Hepatocyte (in vitro differentiated cells): ENCODE results near the gene ITGA5. TPM values are rescaled to one million over a fixed set of nuclear protein-coding genes. Genes with fewer than 3 reads are reported as not detected.

Source experiments
- DNase-seq: peaks from one replicate; pipeline ENCODE4 v3.0.0-alpha.2; 2016; ENCODE audit warnings: low spot score
- H2AFZ ChIP-seq: fragments of 200-600 bp; sonication (generic); 2 replicates; pipeline ENCODE4 v1.6.0; 2016; ENCODE audit warnings: antibody characterized with exemption, mild to moderate bottlenecking
- H3K27ac ChIP-seq: fragments of 200-600 bp; sonication (generic); 2 replicates; pipeline ENCODE4 v1.5.1; 2016; ENCODE audit warnings: mild to moderate bottlenecking
- H3K27me3 ChIP-seq: fragments of 200-600 bp; sonication (generic); 2 replicates; pipeline ENCODE4 v1.6.1; 2016
- H3K36me3 ChIP-seq: fragments of 200-600 bp; sonication (generic); replicated peaks from 2 replicates; pipeline ENCODE4 v1.5.1; 2016; ENCODE audit warnings: low read depth; ENCODE audit not compliant: insufficient read depth
- H3K4me1 ChIP-seq: fragments of 200-600 bp; sonication (generic); 2 replicates; pipeline ENCODE4 v1.5.1; 2016; ENCODE audit warnings: mild to moderate bottlenecking, moderate library complexity; ENCODE audit not compliant: insufficient read depth
- H3K4me2 ChIP-seq: fragments of 200-600 bp; sonication (generic); 2 replicates; pipeline ENCODE4 v1.6.0; 2016
- H3K4me3 ChIP-seq: fragments of 200-600 bp; sonication (generic); 2 replicates; pipeline ENCODE4 v1.5.1; 2016; ENCODE audit warnings: mild to moderate bottlenecking
- H3K79me2 ChIP-seq: fragments of 200-600 bp; sonication (generic); 2 replicates; pipeline ENCODE4 v1.6.0; 2017; ENCODE audit warnings: mild to moderate bottlenecking
- H3K9me2 ChIP-seq: fragments of 200-600 bp; sonication (generic); replicated peaks from 2 replicates; pipeline ENCODE4 v1.6.0; 2017; ENCODE audit warnings: mild to moderate bottlenecking; ENCODE audit not compliant: insufficient read depth
- H3K9me3 ChIP-seq: fragments of 200-600 bp; sonication (generic); 2 replicates; pipeline ENCODE4 v1.5.1; 2016; ENCODE audit warnings: low read depth, mild to moderate bottlenecking
- H4K20me1 ChIP-seq: fragments of 200-600 bp; sonication (generic); 2 replicates; pipeline ENCODE4 v1.6.0; 2016; ENCODE audit warnings: mild to moderate bottlenecking; ENCODE audit not compliant: insufficient read depth, poor library complexity, severe bottlenecking
- CTCF ChIP-seq: fragments of 200-600 bp; sonication (generic); IDR thresholded peaks from 2 replicates; pipeline ENCODE4 v1.5.1; 2016; ENCODE audit warnings: antibody characterized with exemption, mild to moderate bottlenecking; ENCODE audit not compliant: poor library complexity
- EZH2 ChIP-seq: fragments of 200-600 bp; sonication (generic); IDR thresholded peaks from 2 replicates; pipeline ENCODE4 v1.6.1; 2016; ENCODE audit warnings: antibody characterized with exemption, mild to moderate bottlenecking, borderline replicate concordance
- EZH2phosphoT487 ChIP-seq: fragments of 200-600 bp; sonication (generic); IDR thresholded peaks from one replicate; pipeline ENCODE4 v1.6.1; 2018; ENCODE audit warnings: antibody characterized with exemption, mild to moderate bottlenecking, low read depth, moderate library complexity; ENCODE audit not compliant: unreplicated experiment, severe bottlenecking
- WGBS: methylation state at CpG from one replicate; pipeline ENCODE4 v1.1.6; 2016; ENCODE audit warnings: low lambda C conversion rate; ENCODE audit errors: missing lambda C conversion rate; 5-methylcytosine and 5-hydroxymethylcytosine counted together
- polyA plus RNA-seq: library from polyadenylated mRNA; unstranded; fragments of >200 nt; fragmentation: Nextera tagmentation; extraction: Ambion mirVana; gene quantifications from 2 replicates; pipeline ENCODE4 v1.2.1, GENCODE V29; 2016
- total RNA-seq: library from RNA; depleted of rRNA; stranded (reverse); fragments of >200 nt; gene quantifications from 2 replicates; pipeline ENCODE4 v1.2.3, GENCODE V29; 2014

ITGA5 gene
- total and polyA plus RNA-seq, 2 experiments from 2014 or later = 45.7 to 57.2 TPM

DNA sequence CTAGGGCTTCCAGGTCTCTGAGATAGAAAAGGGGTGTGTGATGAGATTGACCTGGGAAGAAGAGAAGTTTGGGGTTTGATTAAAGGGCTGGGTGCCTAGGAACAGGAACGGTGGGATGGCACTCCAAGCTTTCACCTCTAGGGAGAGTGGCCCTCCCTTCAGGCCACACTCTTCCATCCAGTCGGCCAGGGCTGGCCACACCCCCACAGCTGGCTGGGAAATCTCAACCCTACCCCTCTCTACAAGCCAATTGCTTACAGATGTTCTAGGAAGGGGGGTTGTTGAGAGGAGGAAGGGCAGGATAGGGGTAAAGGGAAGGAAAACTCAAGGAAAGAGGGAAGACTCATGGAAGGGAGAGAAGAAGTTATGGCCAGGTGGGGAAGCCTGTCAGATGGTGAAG, 6.6 kb upstream of the ITGA5 start:
- peaks cover 7% of the 10 kb centered on the region for H3K4me1 ChIP-seq
- H3K36me3 ChIP-seq = no peaks in the 10 kb centered on the region
- TF ChIP-seq EZH2phosphoT487 (no peak), EZH2 (no peak), CTCF (no peak)
- no peaks in the 10 kb centered on the region for H3K9me2 ChIP-seq
- H4K20me1 ChIP-seq = no peaks in the 10 kb centered on the region
- no peaks in the 10 kb centered on the region for H3K79me2 ChIP-seq
- no peak overlapping the region for H3K4me2 ChIP-seq
- H3K27me3 ChIP-seq = peaks cover 12% of the 10 kb centered on the region
- no peak overlapping the region for H3K27ac ChIP-seq
- no peak overlapping the region for H3K4me3 ChIP-seq
- WGBS = 16% methylated on average over 2 of the region's 2 CpGs
- no peak for DNase-seq
- H2AFZ ChIP-seq = no peak overlapping the region
- no peaks in the 10 kb centered on the region for H3K9me3 ChIP-seq

DNA sequence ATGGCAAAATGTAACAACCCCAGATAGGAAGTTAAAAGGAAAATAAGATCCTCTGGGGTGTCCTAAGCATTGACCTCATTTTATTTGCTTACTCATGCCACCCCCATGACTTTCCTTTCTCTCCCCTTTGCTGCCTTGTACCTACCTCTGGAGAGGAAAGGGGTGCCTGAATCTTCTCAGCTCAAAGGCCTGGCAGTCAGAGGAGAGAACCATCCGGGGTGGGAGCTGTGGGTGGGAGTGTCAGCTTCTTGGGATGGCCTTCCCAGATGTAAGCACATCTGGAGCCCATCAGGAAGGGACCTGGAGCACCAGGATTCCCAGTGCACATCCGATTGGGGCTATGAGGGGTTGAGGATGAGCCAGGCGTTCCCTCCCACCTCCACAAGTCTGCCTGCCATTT, 5.2 kb upstream of the ITGA5 start:
- H3K9me3 ChIP-seq = no peaks in the 10 kb centered on the region
- no peaks in the 10 kb centered on the region for H3K79me2 ChIP-seq
- DNase-seq = no peak
- H3K36me3 ChIP-seq = no peaks in the 10 kb centered on the region
- no peak overlapping the region for H2AFZ ChIP-seq
- no peak for TF ChIP-seq EZH2
- TF ChIP-seq EZH2phosphoT487 = no peak
- no peak for TF ChIP-seq CTCF
- WGBS = 52% methylated on average over 3 of the region's 3 CpGs
- no peaks in the 10 kb centered on the region for H4K20me1 ChIP-seq
- peaks cover 19% of the 10 kb centered on the region for H3K27me3 ChIP-seq
- H3K27ac ChIP-seq = no peak overlapping the region
- no peak overlapping the region for H3K4me3 ChIP-seq
- no peaks in the 10 kb centered on the region for H3K9me2 ChIP-seq
- H3K4me1 ChIP-seq = peaks cover 11% of the 10 kb centered on the region
- no peak overlapping the region for H3K4me2 ChIP-seq

- Histone ChIP-seq H3K27ac (no peak overlapping the region), H3K4me3 (no peak overlapping the region), H3K4me1 (peaks cover 7% of the 10 kb centered on the region), H4K20me1 (no peaks in the 10 kb centered on the region), H3K27me3 (peaks cover 23% of the 10 kb centered on the region), H3K36me3 (no peaks in the 10 kb centered on the region), H3K9me3 (no peaks in the 10 kb centered on the region), H3K9me2 (no peaks in the 10 kb centered on the region), H3K4me2 (no peak overlapping the region), H2AFZ (no peak overlapping the region), H3K79me2 (peaks cover 2% of the 10 kb centered on the region)
- DNase-seq = no peak
- no peak for TF ChIP-seq EZH2
- no peak for TF ChIP-seq CTCF
- no peak for TF ChIP-seq EZH2phosphoT487
- 44% methylated on average over 5 of the region's 5 CpGs for WGBS
Measured at GRCh38 chr12:54423816-54424150, 4.7 kb upstream of the ITGA5 start.

DNA sequence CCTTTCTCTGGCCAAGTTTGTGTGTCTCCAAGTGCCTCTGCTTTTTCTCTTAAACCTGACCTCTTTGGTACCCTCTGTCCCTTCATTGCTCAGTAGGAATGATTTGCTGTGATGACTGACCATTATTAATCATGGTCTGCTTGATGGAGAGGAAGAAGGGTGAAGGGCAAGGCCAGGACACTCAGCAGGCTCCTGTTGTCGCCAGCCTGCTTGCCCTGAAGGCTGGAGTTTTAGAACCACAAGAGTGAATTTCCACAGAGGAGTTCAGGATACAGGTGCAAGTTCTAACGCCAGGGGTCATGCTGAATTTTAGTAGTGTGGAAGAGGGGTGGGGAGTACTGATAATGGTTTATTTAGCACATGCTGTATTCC, 2.8 kb upstream of the ITGA5 start:
- TF ChIP-seq CTCF (no peak), EZH2 (no peak), EZH2phosphoT487 (no peak)
- Histone ChIP-seq H2AFZ (no peak overlapping the region), H3K36me3 (no peaks in the 10 kb centered on the region), H3K27ac (no peak overlapping the region), H3K4me2 (no peak overlapping the region), H3K79me2 (peaks cover 20% of the 10 kb centered on the region), H3K4me1 (peaks cover 13% of the 10 kb centered on the region), H4K20me1 (no peaks in the 10 kb centered on the region), H3K9me3 (no peaks in the 10 kb centered on the region), H3K27me3 (peaks cover 27% of the 10 kb centered on the region), H3K9me2 (no peaks in the 10 kb centered on the region), H3K4me3 (no peak overlapping the region)
- no peak for DNase-seq
- WGBS = 77% methylated on average over 2 of the region's 2 CpGs
